HG02884 (cell line): ENCODE measurements around the gene PGAM2.
A peak's percentile ranks its signal among the peaks of the same experiment; 100 is the strongest.

Source experiments
- ATAC-seq: cut with Tn5 transposase; IDR thresholded peaks from one replicate; pipeline ENCODE4 v1.9.1; 2021; ENCODE audit warnings: mild to moderate bottlenecking, moderate library complexity; ENCODE audit not compliant: unreplicated experiment

PGAM2 gene

GRCh38 chr7:44067064-44067951 is 1.9 kb upstream of the PGAM2 start:
- ATAC-seq, result no peak

- no peak for ATAC-seq
Measured at GRCh38 chr7:44066494-44067063, 1.2 kb upstream of the PGAM2 start.

GRCh38 chr7:44066111-44066460 is 719 bp upstream of the PGAM2 start:
- no peak for ATAC-seq

GRCh38 chr7:44064791-44065430 is 456 bp downstream of the PGAM2 start:
- no peak for ATAC-seq

- ATAC-seq, result no peak
Measured at GRCh38 chr7:44063894-44064651, 1.3 kb downstream of the PGAM2 start.

GRCh38 chr7:44063547-44063893 is 1.8 kb downstream of the PGAM2 start:
- no peak for ATAC-seq

- ATAC-seq, result no peak
Measured at GRCh38 chr7:44062903-44063295, 2.5 kb downstream of the PGAM2 start.

GRCh38 chr7:44062180-44062902 is 3.0 kb downstream of the PGAM2 start:
- no peak for ATAC-seq

- ATAC-seq, result no peak
Measured at GRCh38 chr7:44061645-44062179, 3.7 kb downstream of the PGAM2 start.

GRCh38 chr7:44060948-44061644 is 4.3 kb downstream of the PGAM2 start:
- no peak for ATAC-seq

GRCh38 chr7:44060091-44060947 is 5.0 kb downstream of the PGAM2 start:
- ATAC-seq, result no peak

GRCh38 chr7:44059219-44060090 is 5.9 kb downstream of the PGAM2 start:
- ATAC-seq, result peak; percentile 72

- ATAC-seq, result no peak
Measured at GRCh38 chr7:44058759-44059218, 6.6 kb downstream of the PGAM2 start.

GRCh38 chr7:44057849-44058758 is 7.3 kb downstream of the PGAM2 start:
- no peak for ATAC-seq

- ATAC-seq, result no peak
Measured at GRCh38 chr7:44057181-44057848, 8.1 kb downstream of the PGAM2 start.

- no peak for ATAC-seq
Measured at GRCh38 chr7:44056681-44057080, 8.7 kb downstream of the PGAM2 start.
